Breast epithelium (tissue), 4 donors: ENCODE data around the gene AKAP7. TPM values are rescaled to one million over a fixed set of nuclear protein-coding genes. Genes with fewer than 3 reads are reported as not detected.

Experiments used
- DNase-seq, 2 donors: peaks; one replicate each; pipeline ENCODE4 v3.0.0-alpha.2; 2019; ENCODE audit warnings: low spot score in 2 of 2
- H3K27ac ChIP-seq, 2 donors: fragments of 200-600 bp; sonication (generic) in 1 of 2; one replicate each; pipeline ENCODE4 v1.5.1; 2016 to 2019; ENCODE audit warnings: mild to moderate bottlenecking in 1 of 2
- H3K27me3 ChIP-seq, 2 donors: fragments of 200-600 bp; sonication (generic) in 1 of 2; one replicate each; pipeline versions ENCODE4 v1.5.1 to v1.6.0; 2017 to 2019; ENCODE audit warnings: control low read depth in 1 of 2, mild to moderate bottlenecking in 1 of 2
- H3K36me3 ChIP-seq: fragments of 200-600 bp; one replicate; pipeline ENCODE4 v1.5.1; 2019
- H3K4me1 ChIP-seq, 2 donors: fragments of 200-600 bp; sonication (generic); one replicate each; pipeline ENCODE4 v1.5.1; 2016 to 2019; ENCODE audit warnings: control low read depth in 1 of 2
- H3K4me3 ChIP-seq, 3 donors: fragments of 200-600 bp; sonication (generic); 1 replicate in 2 of 3; 2 replicates in 1 of 3; pipeline ENCODE4 v1.5.1; 2016 to 2019; ENCODE audit warnings: mild to moderate bottlenecking in 3 of 3, moderate library complexity in 2 of 3
- H3K9me3 ChIP-seq, 2 donors: fragments of 200-600 bp; sonication (generic) in 1 of 2; one replicate each; pipeline ENCODE4 v1.5.1; 2016 to 2019; ENCODE audit warnings: control low read depth in 1 of 2
- CTCF ChIP-seq, 3 donors: fragments of 450-650 bp; IDR thresholded peaks; one replicate each; pipeline ENCODE4 v1.5.1; 2016 to 2017; ENCODE audit warnings: antibody characterized with exemption in 3 of 3, mild to moderate bottlenecking in 3 of 3, moderate library complexity in 3 of 3
- POLR2A ChIP-seq: fragments of 450-650 bp; IDR thresholded peaks from one replicate; pipeline ENCODE4 v1.6.1; 2016; ENCODE audit warnings: antibody characterized with exemption, mild to moderate bottlenecking, moderate library complexity
- POLR2AphosphoS5 ChIP-seq, 3 donors: sonication (generic); formaldehyde crosslinking; IDR thresholded peaks; one replicate each; pipeline ENCODE4 v1.6.1; 2017; ENCODE audit warnings: antibody characterized with exemption in 3 of 3
- intact Hi-C: fragments of 100-400 bp; cut with DNase I; formaldehyde crosslinking; loops from one replicate; pipeline ENCODE4 v1.15.1; 2023; ENCODE audit warnings: low total_unique reads
- total RNA-seq, 3 donors: library from RNA; depleted of rRNA; stranded (reverse); fragments of >200 nt; gene quantifications; one replicate each; pipeline ENCODE4 v1.1.0, GENCODE V29; 2016

The AKAP7 gene
- total RNA-seq, 3 donors from 2014 or later: 13.0 to 15.7 (median 14.4) TPM

DNA sequence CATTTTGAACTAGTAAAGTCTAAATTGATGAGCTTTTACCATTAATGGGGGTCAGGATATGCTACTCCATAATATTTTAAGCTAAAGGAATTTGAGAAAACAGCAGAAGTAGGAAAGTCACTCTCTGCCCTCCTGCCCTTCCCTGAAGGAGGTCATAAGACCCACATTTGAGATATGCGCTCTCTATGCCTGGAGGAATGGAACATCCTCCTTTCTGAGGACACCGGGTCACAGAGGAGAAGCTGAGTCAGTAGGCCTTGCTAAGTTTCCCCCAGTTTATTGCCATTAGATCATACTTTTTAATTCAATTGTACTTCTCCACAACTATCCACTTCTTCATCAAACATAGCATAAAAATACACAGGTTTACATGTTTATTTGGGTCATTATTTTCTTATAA, 40.3 kb downstream of the AKAP7 start:
- Histone ChIP-seq H3K4me3 (no peak overlapping the region), H3K27me3 (no peaks in the 10 kb centered on the region), H3K27ac (no peak overlapping the region), H3K9me3 (no peaks in the 10 kb centered on the region), H3K4me1 (no peaks in the 10 kb centered on the region), H3K36me3 (no peaks in the 10 kb centered on the region)
- no peak for DNase-seq
- no peak for TF ChIP-seq CTCF (IDR thresholded peaks at IDR 0.05)
- no peak for TF ChIP-seq POLR2A
- TF ChIP-seq POLR2AphosphoS5 (IDR thresholded peaks at IDR 0.05): no peak
- intact Hi-C loops: no loop called here

DNA sequence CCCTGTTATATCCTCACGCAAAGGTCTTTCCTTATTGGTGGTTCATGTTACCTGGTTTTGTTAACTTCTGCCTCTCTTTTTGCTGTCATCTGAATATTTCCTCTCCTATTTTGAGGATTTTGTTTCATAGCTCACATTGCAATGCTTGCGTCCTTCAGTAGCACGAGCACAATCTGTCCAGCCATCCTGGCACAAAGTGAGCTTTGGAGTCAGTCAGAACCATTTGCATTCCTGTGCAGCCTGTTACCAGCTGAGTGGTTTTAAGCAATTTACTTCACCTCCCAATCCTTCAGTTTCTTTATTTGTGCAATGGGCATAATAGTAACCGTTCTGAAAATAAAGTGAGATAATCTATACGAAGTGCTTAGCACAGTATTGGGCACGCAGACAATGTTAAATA, 42.7 kb downstream of the AKAP7 start:
- TF ChIP-seq CTCF (IDR thresholded peaks at IDR 0.05) (no peak), POLR2AphosphoS5 (IDR thresholded peaks at IDR 0.05) (no peak), POLR2A (no peak)
- Histone ChIP-seq H3K4me1 (no peaks in the 10 kb centered on the region), H3K36me3 (no peaks in the 10 kb centered on the region), H3K27ac (no peak overlapping the region), H3K27me3 (no peaks in the 10 kb centered on the region), H3K4me3 (no peak overlapping the region), H3K9me3 (no peaks in the 10 kb centered on the region)
- intact Hi-C loops: no loop called here
- DNase-seq: no peak

GRCh38 chr6:131182991-131183425, 47.7 kb downstream of the AKAP7 start:
- no peak overlapping the region for H3K27ac ChIP-seq
- intact Hi-C loops: no loop called here
- TF ChIP-seq CTCF (IDR thresholded peaks at IDR 0.05) (peak in 2 of 3 donors; percentile 10 to 22), POLR2AphosphoS5 (IDR thresholded peaks at IDR 0.05) (no peak), POLR2A (no peak)
- no peak for DNase-seq
- H3K4me3 ChIP-seq: no peak overlapping the region
- H3K4me1 ChIP-seq: no peaks in the 10 kb centered on the region
- no peaks in the 10 kb centered on the region for H3K27me3 ChIP-seq
- no peaks in the 10 kb centered on the region for H3K9me3 ChIP-seq
- H3K36me3 ChIP-seq: no peaks in the 10 kb centered on the region

DNA sequence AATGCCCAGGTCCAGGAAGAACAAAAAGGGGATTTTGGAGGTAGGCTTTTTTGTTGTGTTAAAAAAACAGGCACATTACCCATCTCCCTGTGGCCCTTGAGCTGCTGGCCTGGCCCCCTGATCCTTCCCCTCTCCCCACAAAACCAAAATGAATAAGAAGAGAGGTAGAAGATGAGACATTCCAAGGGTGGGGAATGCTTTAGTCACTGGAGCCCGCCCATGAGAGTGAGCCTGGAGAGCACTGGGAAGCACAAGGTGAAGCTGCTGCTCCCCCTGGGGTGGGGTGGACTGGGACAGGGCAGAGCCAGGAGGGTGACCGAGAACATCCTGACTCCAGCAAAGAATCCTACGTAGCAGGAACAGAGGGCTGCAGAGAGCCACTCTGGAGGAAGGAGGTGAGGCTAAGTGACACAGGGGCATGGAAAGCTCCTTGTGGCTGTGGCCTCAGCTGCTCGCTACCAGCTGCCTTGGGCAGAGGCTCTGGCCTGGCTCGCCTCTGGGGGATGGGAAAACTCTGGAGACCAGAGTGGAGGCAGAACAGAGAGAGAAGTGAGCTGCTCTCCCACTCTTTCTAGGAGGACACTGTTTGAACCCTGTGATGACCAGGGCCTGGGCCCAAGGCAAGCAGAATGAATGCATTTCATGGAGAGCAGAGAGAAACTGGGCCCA, 48.3 kb downstream of the AKAP7 start:
- TF ChIP-seq POLR2A: no peak
- TF ChIP-seq POLR2AphosphoS5 (IDR thresholded peaks at IDR 0.05): no peak
- TF ChIP-seq CTCF (IDR thresholded peaks at IDR 0.05): no peak
- H3K4me1 ChIP-seq: no peaks in the 10 kb centered on the region
- H3K36me3 ChIP-seq: no peaks in the 10 kb centered on the region
- no peaks in the 10 kb centered on the region for H3K9me3 ChIP-seq
- no peak overlapping the region for H3K4me3 ChIP-seq
- no peak for DNase-seq
- no peaks in the 10 kb centered on the region for H3K27me3 ChIP-seq
- intact Hi-C loops: no loop called here
- H3K27ac ChIP-seq: no peak overlapping the region

GRCh38 chr6:131191590-131191989, 56.3 kb downstream of the AKAP7 start:
- Histone ChIP-seq H3K27me3 (no peaks in the 10 kb centered on the region), H3K9me3 (peaks cover 0 to 8% of the 10 kb centered on the region in 2 donors), H3K27ac (no peak overlapping the region), H3K36me3 (no peaks in the 10 kb centered on the region), H3K4me1 (no peaks in the 10 kb centered on the region), H3K4me3 (no peak overlapping the region)
- DNase-seq: no peak
- no peak for TF ChIP-seq POLR2A
- no peak for TF ChIP-seq CTCF (IDR thresholded peaks at IDR 0.05)
- no peak for TF ChIP-seq POLR2AphosphoS5 (IDR thresholded peaks at IDR 0.05)
- intact Hi-C loops: no loop called here
